ENCODE results near the gene SLC26A9. TPM values are rescaled to one million over a fixed set of nuclear protein-coding genes. Genes with fewer than 3 reads are reported as not detected.

The SLC26A9 gene
- total RNA-seq, 2 donors from 2014 or later = 0.22 TPM

DNA sequence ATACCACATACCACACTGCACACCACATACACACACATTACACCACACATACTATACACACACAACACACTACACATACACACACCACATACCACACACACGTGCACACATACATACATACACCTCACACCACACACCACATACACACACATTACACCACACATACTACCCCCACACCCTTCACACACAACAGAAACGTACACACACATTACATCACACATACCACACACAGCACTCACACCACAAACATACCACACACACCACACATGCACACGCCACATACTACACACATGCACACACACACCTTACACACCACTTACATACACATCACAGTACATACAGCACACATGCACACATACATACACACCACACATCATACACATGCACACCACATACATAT is 31.5 kb upstream of the SLC26A9 start:
- peaks cover 8% of the 10 kb centered on the region for H3K4me1 ChIP-seq (ENCODE audit: control insufficient read depth, insufficient read depth, low read length)
- H3K36me3 Mint-ChIP-seq (ENCODE audit: low read depth) = no peaks in the 10 kb centered on the region
- H3K27me3 Mint-ChIP-seq (ENCODE audit: insufficient read depth) = peaks cover 1% of the 10 kb centered on the region
- H3K4me1 Mint-ChIP-seq = peaks cover 8% of the 10 kb centered on the region
- no peaks in the 10 kb centered on the region for H3K9me3 Mint-ChIP-seq
- no peak overlapping the region for H3K4me3 Mint-ChIP-seq
- TF ChIP-seq, protein P1, sequence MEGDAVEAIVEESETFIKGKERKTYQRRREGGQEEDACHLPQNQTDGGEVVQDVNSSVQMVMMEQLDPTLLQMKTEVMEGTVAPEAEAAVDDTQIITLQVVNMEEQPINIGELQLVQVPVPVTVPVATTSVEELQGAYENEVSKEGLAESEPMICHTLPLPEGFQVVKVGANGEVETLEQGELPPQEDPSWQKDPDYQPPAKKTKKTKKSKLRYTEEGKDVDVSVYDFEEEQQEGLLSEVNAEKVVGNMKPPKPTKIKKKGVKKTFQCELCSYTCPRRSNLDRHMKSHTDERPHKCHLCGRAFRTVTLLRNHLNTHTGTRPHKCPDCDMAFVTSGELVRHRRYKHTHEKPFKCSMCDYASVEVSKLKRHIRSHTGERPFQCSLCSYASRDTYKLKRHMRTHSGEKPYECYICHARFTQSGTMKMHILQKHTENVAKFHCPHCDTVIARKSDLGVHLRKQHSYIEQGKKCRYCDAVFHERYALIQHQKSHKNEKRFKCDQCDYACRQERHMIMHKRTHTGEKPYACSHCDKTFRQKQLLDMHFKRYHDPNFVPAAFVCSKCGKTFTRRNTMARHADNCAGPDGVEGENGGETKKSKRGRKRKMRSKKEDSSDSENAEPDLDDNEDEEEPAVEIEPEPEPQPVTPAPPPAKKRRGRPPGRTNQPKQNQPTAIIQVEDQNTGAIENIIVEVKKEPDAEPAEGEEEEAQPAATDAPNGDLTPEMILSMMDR (conservative IDR thresholded peaks at IDR 0.05) = no peak
- no peak for DNase-seq
- no peaks in the 10 kb centered on the region for H3K27me3 ChIP-seq (ENCODE audit: control insufficient read depth, insufficient read depth, low read length, poor library complexity, severe bottlenecking)
- no peak overlapping the region for H3K27ac Mint-ChIP-seq
- WGBS, 2 experiments (ENCODE audit: insufficient coverage in 1 of 2, insufficient read length in 1 of 2) = 88 to 91% methylated on average over 3 of the region's 3 CpGs
- no peak overlapping the region for H3K9ac ChIP-seq (ENCODE audit: extremely low read depth, low read length, poor library complexity, severe bottlenecking)
- no peaks in the 10 kb centered on the region for H3K36me3 ChIP-seq (ENCODE audit: control insufficient read depth, insufficient read depth, low read length)
- no peaks in the 10 kb centered on the region for H3K9me3 ChIP-seq (ENCODE audit: control insufficient read depth, low read length)
- H3K27ac ChIP-seq (ENCODE audit: low read depth, low read length) = no peak overlapping the region
- no peak overlapping the region for H3K4me3 ChIP-seq (ENCODE audit: low read length)

DNA sequence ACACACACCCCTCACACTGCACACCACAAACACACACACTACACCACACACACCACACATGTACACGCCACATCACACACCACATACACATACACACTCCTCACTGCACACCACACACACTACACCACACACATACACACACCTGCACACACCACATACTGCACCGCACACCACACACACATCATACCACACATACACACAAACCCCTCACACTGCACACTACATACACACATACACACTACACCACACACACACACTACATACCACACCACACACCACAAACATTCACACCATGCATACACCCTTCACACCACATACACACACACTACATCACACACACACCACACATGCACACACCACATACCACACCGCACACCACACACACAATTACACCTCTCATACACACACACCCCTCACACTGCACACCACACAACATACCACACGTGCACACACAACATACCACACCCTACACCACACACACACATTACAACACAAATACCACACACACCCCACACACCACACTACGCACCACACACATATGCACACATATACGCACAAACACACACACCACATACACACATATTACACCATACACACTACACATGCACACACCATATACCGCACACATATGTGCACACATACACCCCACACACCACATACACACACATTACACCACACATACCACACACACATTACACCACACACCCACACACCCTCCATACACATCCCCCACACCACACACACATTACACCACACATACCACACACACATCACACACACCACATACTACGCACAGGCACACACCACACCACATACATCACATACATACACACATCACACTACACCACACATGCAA is 30.3 kb upstream of the SLC26A9 start:
- Histone ChIP-seq H3K27ac (ENCODE audit: low read depth, low read length) (no peak overlapping the region), H3K36me3 (ENCODE audit: control insufficient read depth, insufficient read depth, low read length) (no peaks in the 10 kb centered on the region), H3K4me3 (ENCODE audit: low read length) (no peak overlapping the region), H3K4me1 (ENCODE audit: control insufficient read depth, insufficient read depth, low read length) (peaks cover 8% of the 10 kb centered on the region), H3K9ac (ENCODE audit: extremely low read depth, low read length, poor library complexity, severe bottlenecking) (no peak overlapping the region), H3K27me3 (ENCODE audit: control insufficient read depth, insufficient read depth, low read length, poor library complexity, severe bottlenecking) (no peaks in the 10 kb centered on the region), H3K9me3 (ENCODE audit: control insufficient read depth, low read length) (no peaks in the 10 kb centered on the region)
- 93 to 95% methylated on average over 6 to 8 of the region's 8 CpGs for WGBS, 2 experiments (ENCODE audit: insufficient coverage in 1 of 2, insufficient read length in 1 of 2)
- H3K36me3 Mint-ChIP-seq (ENCODE audit: low read depth) = no peaks in the 10 kb centered on the region
- no peak for DNase-seq
- no peaks in the 10 kb centered on the region for H3K9me3 Mint-ChIP-seq
- H3K27ac Mint-ChIP-seq = no peak overlapping the region
- H3K4me1 Mint-ChIP-seq = peaks cover 8% of the 10 kb centered on the region
- peaks cover 1% of the 10 kb centered on the region for H3K27me3 Mint-ChIP-seq (ENCODE audit: insufficient read depth)
- H3K4me3 Mint-ChIP-seq = no peak overlapping the region
- TF ChIP-seq, protein P1 (conservative IDR thresholded peaks at IDR 0.05) = no peak

DNA sequence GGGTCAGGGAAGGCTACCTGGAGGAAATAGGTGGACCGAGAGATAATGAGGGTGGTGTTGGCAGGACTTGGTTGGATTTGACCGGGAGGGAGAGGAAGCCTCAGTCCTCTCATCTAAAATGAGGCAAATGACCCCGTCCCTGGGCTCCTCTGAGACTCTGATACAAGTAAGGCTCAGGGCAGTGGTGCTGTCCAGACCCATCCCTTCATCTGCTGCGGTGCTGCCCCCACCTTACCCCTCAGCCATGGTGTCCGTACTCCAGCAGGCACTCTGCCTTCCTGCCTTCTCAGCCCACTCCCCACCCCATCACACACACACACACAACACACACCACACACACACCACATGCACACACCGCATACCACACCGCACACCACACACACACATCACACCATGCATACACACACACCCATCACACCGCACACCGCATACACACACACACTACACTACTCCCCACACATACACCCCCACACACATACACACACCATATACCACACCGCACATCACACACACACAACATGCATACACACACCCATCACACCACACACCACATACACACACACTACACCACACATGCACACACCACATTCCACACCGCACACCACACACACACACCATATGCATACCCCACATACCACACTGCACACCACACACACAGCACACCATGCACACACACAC is 29.4 kb upstream of the SLC26A9 start:
- H3K4me1 Mint-ChIP-seq = peaks cover 8% of the 10 kb centered on the region
- Histone ChIP-seq H3K9me3 (ENCODE audit: control insufficient read depth, low read length) (no peaks in the 10 kb centered on the region), H3K4me1 (ENCODE audit: control insufficient read depth, insufficient read depth, low read length) (peaks cover 8% of the 10 kb centered on the region), H3K27me3 (ENCODE audit: control insufficient read depth, insufficient read depth, low read length, poor library complexity, severe bottlenecking) (no peaks in the 10 kb centered on the region), H3K9ac (ENCODE audit: extremely low read depth, low read length, poor library complexity, severe bottlenecking) (no peak overlapping the region), H3K4me3 (ENCODE audit: low read length) (no peak overlapping the region), H3K36me3 (ENCODE audit: control insufficient read depth, insufficient read depth, low read length) (no peaks in the 10 kb centered on the region), H3K27ac (ENCODE audit: low read depth, low read length) (peak overlapping the region; percentile 36)
- no peaks in the 10 kb centered on the region for H3K9me3 Mint-ChIP-seq
- H3K27me3 Mint-ChIP-seq (ENCODE audit: insufficient read depth) = peaks cover 1% of the 10 kb centered on the region
- WGBS, 2 experiments (ENCODE audit: insufficient coverage in 1 of 2, insufficient read length in 1 of 2) = 83 to 88% methylated on average over 5 to 11 of the region's 11 CpGs
- no peak overlapping the region for H3K27ac Mint-ChIP-seq
- no peak for DNase-seq
- TF ChIP-seq, protein P1 (conservative IDR thresholded peaks at IDR 0.05) = no peak
- no peak overlapping the region for H3K4me3 Mint-ChIP-seq
- no peaks in the 10 kb centered on the region for H3K36me3 Mint-ChIP-seq (ENCODE audit: low read depth)
